IMR-90 (cell line): ENCODE data around the gene TENM4. TPM values are rescaled to one million over a fixed set of nuclear protein-coding genes. Genes with fewer than 3 reads are reported as not detected.

Experiments
- ATAC-seq: fragments of 200-7000 bp; cut with Tn5 transposase; 2 replicates; pipeline ENCODE4 v1.9.1; 2020; ENCODE audit warnings: low read depth, mild to moderate bottlenecking, moderate library complexity
- BruUV-seq: library from RNA; stranded (reverse); fragments of 400-500 nt; replicated peaks from 2 replicates; lab custom pipeline; 2021; lab: Mats Ljungman, UMichigan
- CTCF ChIA-PET: fragments of 300-600 bp; formaldehyde crosslinking; extraction: SDS; loops from one replicate; lab custom pipeline; 2021; ENCODE audit warnings: antibody characterized with exemption; lab: Yijun Ruan, JAX
- POLR2A ChIA-PET: fragments of 300-600 bp; sonication (Branson Sonifier 250); formaldehyde crosslinking; loops from one replicate; lab custom pipeline; 2022; ENCODE audit warnings: antibody characterized with exemption; ENCODE audit not compliant: unreplicated experiment; lab: Charles Lee
- DNase-seq: peaks from one replicate; pipeline ENCODE4 v3.0.0; 2013
- H2AFZ ChIP-seq: replicated peaks from 2 replicates; pipeline ENCODE3; 2013; ENCODE audit warnings: low read length, mild to moderate bottlenecking; ENCODE audit not compliant: poor library complexity
- H2AK5ac ChIP-seq: 2 replicates; pipeline ENCODE4 v1.6.1; 2013; ENCODE audit warnings: low read depth, low read length, inconsistent platforms
- H2AK9ac ChIP-seq: replicated peaks from 2 replicates; pipeline ENCODE3; 2013; ENCODE audit warnings: mild to moderate bottlenecking, low read depth, low read length, moderate library complexity; ENCODE audit not compliant: poor library complexity
- H2BK120ac ChIP-seq: 2 replicates; pipeline ENCODE4 v1.6.1; 2013; ENCODE audit warnings: low read depth, low read length, inconsistent platforms
- H2BK15ac ChIP-seq: 3 replicates; pipeline ENCODE4 v1.6.1; 2013; ENCODE audit warnings: low read depth, low read length, inconsistent platforms
- H2BK20ac ChIP-seq: 2 replicates; pipeline ENCODE4 v1.6.1; 2013; ENCODE audit warnings: low read depth, mild to moderate bottlenecking, inconsistent platforms, low read length, moderate library complexity
- H2BK5ac ChIP-seq: 2 replicates; pipeline ENCODE4 v1.6.1; 2013; ENCODE audit warnings: mild to moderate bottlenecking, low read depth, low read length, inconsistent platforms; ENCODE audit not compliant: poor library complexity, severe bottlenecking
- H3K14ac ChIP-seq: replicated peaks from 2 replicates; pipeline ENCODE4 v1.6.1; 2013; ENCODE audit warnings: low read depth, low read length, inconsistent platforms
- H3K18ac ChIP-seq: 2 replicates; pipeline ENCODE4 v1.6.1; 2013; ENCODE audit warnings: low read depth, low read length, control low read depth
- H3K23ac ChIP-seq: 2 replicates; pipeline ENCODE4 v1.6.1; 2013; ENCODE audit warnings: low read depth, low read length, inconsistent platforms
- H3K27ac ChIP-seq: 2 replicates; pipeline ENCODE4 v1.5.1; 2013; ENCODE audit warnings: mild to moderate bottlenecking, control low read depth, low read length; ENCODE audit not compliant: insufficient read depth
- H3K27me3 ChIP-seq: 2 replicates; pipeline ENCODE4 v1.6.1; 2013; ENCODE audit warnings: low read length; ENCODE audit not compliant: control insufficient read depth, insufficient read depth
- H3K36me3 ChIP-seq: 2 replicates; pipeline ENCODE4 v1.6.1; 2013; ENCODE audit warnings: low read length, mixed read lengths; ENCODE audit not compliant: control insufficient read depth, insufficient read depth
- H3K4ac ChIP-seq: 2 replicates; pipeline ENCODE4 v1.6.1; 2013; ENCODE audit warnings: low read depth, low read length, inconsistent platforms
- H3K4me1 ChIP-seq: 2 replicates; pipeline ENCODE4 v1.6.1; 2013; ENCODE audit warnings: low read length, mixed read lengths; ENCODE audit not compliant: control insufficient read depth, insufficient read depth
- H3K4me2 ChIP-seq: 2 replicates; pipeline ENCODE4 v1.6.1; 2013; ENCODE audit warnings: low read depth, mild to moderate bottlenecking, control low read depth, low read length, moderate library complexity
- H3K4me3 ChIP-seq: 2 replicates; pipeline ENCODE4 v1.5.1; 2013; ENCODE audit warnings: low read depth, mild to moderate bottlenecking, control low read depth, low read length, moderate library complexity; ENCODE audit not compliant: insufficient read depth
- H3K56ac ChIP-seq: 2 replicates; pipeline ENCODE4 v1.6.1; 2013; ENCODE audit warnings: low read length, inconsistent platforms; ENCODE audit not compliant: insufficient read depth; ENCODE audit errors: extremely low read depth
- H3K79me1 ChIP-seq, 2 experiments: 2 replicates each; pipeline ENCODE4 v1.6.1; 2013; ENCODE audit warnings: low read length in 2 of 2, inconsistent platforms in 1 of 2, low read depth in 1 of 2
- H3K9ac ChIP-seq: 2 replicates; pipeline ENCODE4 v1.6.1; 2013; ENCODE audit warnings: low read depth, low read length, control low read depth
- H3K9me1 ChIP-seq: 2 replicates; pipeline ENCODE4 v1.6.1; 2013; ENCODE audit warnings: low read length, inconsistent platforms; ENCODE audit not compliant: insufficient read depth
- H3K9me3 ChIP-seq: 2 replicates; pipeline ENCODE4 v1.6.1; 2013; ENCODE audit warnings: low read length; ENCODE audit not compliant: control insufficient read depth, insufficient read depth
- H4K20me1 ChIP-seq: 2 replicates; pipeline ENCODE4 v1.6.1; 2013; ENCODE audit warnings: low read length, inconsistent platforms; ENCODE audit not compliant: insufficient read depth
- H4K5ac ChIP-seq: 2 replicates; pipeline ENCODE4 v1.6.1; 2013; ENCODE audit warnings: mild to moderate bottlenecking, low read depth, low read length, control low read depth
- H4K8ac ChIP-seq, 2 experiments: 2 replicates each; pipeline ENCODE4 v1.6.1; 2013; ENCODE audit warnings: low read depth in 2 of 2, low read length in 2 of 2, control low read depth in 1 of 2, inconsistent platforms in 1 of 2
- H4K91ac ChIP-seq: 2 replicates; pipeline ENCODE4 v1.6.1; 2013; ENCODE audit warnings: low read depth, low read length, inconsistent platforms; ENCODE audit not compliant: insufficient read depth
- CEBPB ChIP-seq: IDR thresholded peaks from 2 replicates; pipeline ENCODE4 v1.6.1; 2012; ENCODE audit warnings: low read depth, low read length, improper control_type of control experiment
- CHD1 ChIP-seq: IDR thresholded peaks from 2 replicates; pipeline ENCODE4 v1.6.1; 2012; ENCODE audit warnings: low read depth, low read length, improper control_type of control experiment
- CTCF ChIP-seq: conservative IDR thresholded peaks from 2 replicates; pipeline ENCODE4 v1.5.1; 2012; ENCODE audit warnings: mild to moderate bottlenecking, low read depth, low read length, improper control_type of control experiment
- FOS ChIP-seq: fragments of 150-350 bp; IDR thresholded peaks from 2 replicates; pipeline ENCODE4 v1.6.1; 2016; ENCODE audit warnings: low read depth, low read length
- MAZ ChIP-seq: IDR thresholded peaks from 2 replicates; pipeline ENCODE4 v1.6.1; 2012; ENCODE audit warnings: low read depth, mild to moderate bottlenecking, low read length, improper control_type of control experiment, moderate library complexity, borderline replicate concordance
- MXI1 ChIP-seq: IDR thresholded peaks from 2 replicates; pipeline ENCODE4 v1.6.1; 2012; ENCODE audit warnings: low read depth, mild to moderate bottlenecking, low read length, moderate library complexity, borderline replicate concordance
- NFE2L2 ChIP-seq: fragments of 150-350 bp; IDR thresholded peaks from 2 replicates; pipeline ENCODE4 v1.6.1; 2016; ENCODE audit warnings: low read depth, mild to moderate bottlenecking, low read length
- POLR2A ChIP-seq: IDR thresholded peaks from 2 replicates; pipeline ENCODE4 v1.6.1; 2012; ENCODE audit warnings: mild to moderate bottlenecking, low read depth, low read length
- RAD21 ChIP-seq: IDR thresholded peaks from 2 replicates; pipeline ENCODE4 v1.6.1; 2012; ENCODE audit warnings: low read length, improper control_type of control experiment
- RCOR1 ChIP-seq: IDR thresholded peaks from 2 replicates; pipeline ENCODE4 v1.6.1; 2012; ENCODE audit warnings: mild to moderate bottlenecking, low read length, improper control_type of control experiment; ENCODE audit not compliant: insufficient replicate concordance
- SMC3 ChIP-seq: fragments of 150-350 bp; IDR thresholded peaks from 2 replicates; pipeline ENCODE4 v1.6.1; 2016; ENCODE audit warnings: low read depth, mild to moderate bottlenecking, antibody characterized with exemption, low read length, moderate library complexity
- USF2 ChIP-seq: fragments of 150-350 bp; IDR thresholded peaks from 2 replicates; pipeline ENCODE4 v1.6.1; 2017; ENCODE audit warnings: mild to moderate bottlenecking, antibody characterized with exemption, low read length, low read depth
- WGBS, 2 experiments: methylation state at CpG; one replicate each; pipeline versions ENCODE4 v1.1.5 to v1.1.7; 2013; ENCODE audit warnings: missing lambda C conversion rate in 2 of 2; ENCODE audit not compliant: insufficient read length in 1 of 2; ENCODE audit errors: extremely low coverage in 2 of 2; 5-methylcytosine and 5-hydroxymethylcytosine counted together
- dilution Hi-C: fragments of 300-500 bp; cut with HindIII; formaldehyde crosslinking; loops from one replicate; pipeline ENCODE4 v1.14.3; 2018; ENCODE audit warnings: low sequenced_read_pairs; ENCODE audit not compliant: unreplicated experiment
- in situ Hi-C: fragments of 300-500 bp; cut with MboI; formaldehyde crosslinking; loops from 3 replicates; pipeline ENCODE4 v1.14.3; 2019; ENCODE audit warnings: low sequenced_read_pairs, inconsistent platforms, mixed read lengths
- intact Hi-C: fragments of 100-400 bp; cut with micrococcal nuclease; formaldehyde crosslinking; loops from 2 replicates; pipeline ENCODE4 v1.10.0; 2022
- polyA plus RNA-seq, 3 experiments: library from polyadenylated mRNA; depleted of rRNA; stranded (reverse); fragments of >200 nt; gene quantifications; 2 replicates each; pipeline ENCODE4 v1.2.3, GENCODE V29; 2012; ENCODE audit warnings: low replicate concordance in 1 of 3
- total RNA-seq: library from RNA; depleted of rRNA; stranded (reverse); fragments of >200 nt; gene quantifications from 2 replicates; pipeline ENCODE4 v1.2.3, GENCODE V29; 2012

The TENM4 gene
- total and polyA plus RNA-seq, 2 of the 4 experiments (the other 2 are of a cell fraction) = 7.4 to 9.0 TPM

- intact Hi-C loops = loop anchor here (10.0 kb wide), 1 partner anchor 447 kb away; no protein-coding TSS in a partner anchor
- DNase-seq = no peak
These were observed 199.0 kb downstream of the TENM4 start for GRCh38 chr11:79241852-79242241.

More at GRCh38 chr11:79241852-79242241, 199.0 kb downstream of the TENM4 start:
- 0 out of 4 replicates have a peak, but pooled peaks cover 0 to 3% of the 10 kb centered on the region in 2 experiments for H3K79me1 ChIP-seq
- no TSS peak for BruUV-seq
- dilution Hi-C loops = no loop called here
- no peak overlapping the region for H2AK5ac ChIP-seq
- H3K27ac ChIP-seq = no peak overlapping the region
- peaks cover 30% of the 10 kb centered on the region for H3K4me1 ChIP-seq
- H2AFZ ChIP-seq = no peak overlapping the region
- in situ Hi-C loops = no loop called here
- H3K4me2 ChIP-seq = no peak overlapping the region
- no peak overlapping the region for H2BK20ac ChIP-seq
- no peak overlapping the region for H3K9ac ChIP-seq
- H3K9me3 ChIP-seq = no peaks in the 10 kb centered on the region
- peaks cover 5% of the 10 kb centered on the region; the same call in 1 of the 2 replicates for H4K20me1 ChIP-seq
- no peak overlapping the region for H2BK5ac ChIP-seq
- H3K23ac ChIP-seq = no peak overlapping the region
- no peak overlapping the region for H3K56ac ChIP-seq
- H2BK15ac ChIP-seq = no peak overlapping the region
- no peak overlapping the region for H2BK120ac ChIP-seq
- no peak overlapping the region for H3K4me3 ChIP-seq
- TF ChIP-seq POLR2A (no peak), RCOR1 (no peak), SMC3 (no peak), RAD21 (no peak), FOS (no peak), CHD1 (no peak), MAZ (no peak), CTCF (no peak), MXI1 (no peak), NFE2L2 (no peak), USF2 (no peak), CEBPB (no peak)
- no peak overlapping the region; the same call in 1 of the 2 replicates for H3K18ac ChIP-seq
- no CpG with 5 or more reads among the region's 7 CpGs for WGBS, 2 experiments
- H3K4ac ChIP-seq = no peak overlapping the region
- H4K91ac ChIP-seq = no peak overlapping the region; the same call in 1 of the 2 replicates
- POLR2A ChIA-PET = no interaction called here
- H3K9me1 ChIP-seq = peaks cover 9% of the 10 kb centered on the region
- no peak overlapping the region for H4K5ac ChIP-seq
- H2AK9ac ChIP-seq = no peak overlapping the region
- no peak overlapping the region for H3K14ac ChIP-seq
- no peaks in the 10 kb centered on the region for H3K27me3 ChIP-seq
- H4K8ac ChIP-seq = no peak overlapping the region
- no peak for ATAC-seq
- CTCF ChIA-PET = no interaction called here
- no peaks in the 10 kb centered on the region for H3K36me3 ChIP-seq
